Stomach (tissue), 9 donors: ENCODE data around the gene SLC2A10. TPM values are rescaled to one million over a fixed set of nuclear protein-coding genes. Genes with fewer than 3 reads are reported as not detected.

Experiments
- DNase-seq, 2 donors: peaks; one replicate each; pipeline versions ENCODE4 v3.0.0 to v3.0.0-alpha.2; 2013 to 2019
- H3K27ac ChIP-seq, 5 donors: fragments of 200-600 bp in 4 of 5; sonication (generic) in 4 of 5; one replicate each; pipeline ENCODE4 v1.5.1; 2013 to 2019; ENCODE audit warnings: mild to moderate bottlenecking in 1 of 5, moderate library complexity in 1 of 5
- H3K27me3 ChIP-seq, 3 donors: fragments of 200-600 bp; sonication (generic); one replicate each; pipeline ENCODE4 v1.5.1; 2017 to 2019; ENCODE audit warnings: mixed run types in 1 of 3
- H3K36me3 ChIP-seq, 4 donors: fragments of 200-600 bp; sonication (generic); 1 replicate in 3 of 4; 2 replicates in 1 of 4; pipeline ENCODE4 v1.5.1; 2016 to 2019
- H3K4me1 ChIP-seq, 4 donors: fragments of 200-600 bp; sonication (generic); one replicate each; pipeline ENCODE4 v1.5.1; 2016 to 2019
- H3K4me3 ChIP-seq, 4 donors: fragments of 200-600 bp; sonication (generic) in 3 of 4; one replicate each; pipeline ENCODE4 v1.5.1; 2016 to 2019; ENCODE audit warnings: mild to moderate bottlenecking in 1 of 4
- H3K9me3 ChIP-seq, 4 donors: fragments of 200-600 bp; sonication (generic); one replicate each; pipeline ENCODE4 v1.5.1; 2016 to 2019
- CTCF ChIP-seq, 7 experiments: fragments of 450-650 bp in 4 of 7; fragments of 200-600 bp in 3 of 7; sonication (generic) in 3 of 7; IDR thresholded peaks; one replicate each; pipeline ENCODE4 v1.5.1; 2016 to 2019; ENCODE audit warnings: antibody characterized with exemption in 7 of 7, control low read depth in 2 of 7, mild to moderate bottlenecking in 1 of 7
- EP300 ChIP-seq: sonication (generic); formaldehyde crosslinking; IDR thresholded peaks from one replicate; pipeline ENCODE4 v1.6.1; 2017; ENCODE audit warnings: antibody characterized with exemption
- POLR2A ChIP-seq, 4 donors: fragments of 450-650 bp; IDR thresholded peaks; one replicate each; pipeline ENCODE4 v1.6.1; 2016; ENCODE audit warnings: antibody characterized with exemption in 4 of 4, control low read depth in 2 of 4, mild to moderate bottlenecking in 1 of 4, moderate library complexity in 1 of 4
- POLR2AphosphoS5 ChIP-seq, 3 donors: sonication (generic); formaldehyde crosslinking; IDR thresholded peaks; one replicate each; pipeline ENCODE4 v1.6.1; 2016; ENCODE audit warnings: antibody characterized with exemption in 3 of 3
- WGBS, 5 donors: extraction: QIAGEN DNeasy Blood & Tissue Kit in 3 of 5; methylation state at CpG; one replicate each; pipeline versions ENCODE4 v1.1.5 to v1.1.7; 2013 to 2018; 5-methylcytosine and 5-hydroxymethylcytosine counted together
- intact Hi-C: fragments of 100-400 bp; cut with DNase I; formaldehyde crosslinking; loops from one replicate; pipeline ENCODE4 v1.15.1; 2023; ENCODE audit warnings: low total_unique reads
- polyA plus RNA-seq, 3 donors: library from polyadenylated mRNA; stranded (reverse); fragments of 200-250 nt; gene quantifications; one replicate each; pipeline ENCODE4 v1.2.3, GENCODE V29; 2013
- total RNA-seq, 5 donors: library from RNA; depleted of rRNA; stranded (reverse); fragments of >200 nt; gene quantifications; one replicate each; pipeline versions ENCODE4 v1.1.0 to v1.2.3, GENCODE V29; 2014 to 2016
- donor health status: healthy with polysubstance abuse.
- donor health status: Bipolar disorder and iron deficiency.
- donor health status: healthy.

The SLC2A10 gene
- total and polyA plus RNA-seq, 8 donors, result 8.5 to 66.1 (median 21.2) TPM

GRCh38 chr20:46777331-46777730, 67.9 kb downstream of the SLC2A10 start:
- Histone ChIP-seq H3K27ac (no peak overlapping the region), H3K27me3 (peaks cover 0 to 38% (median 0%) of the 10 kb centered on the region in 3 donors), H3K9me3 (no peaks in the 10 kb centered on the region), H3K4me3 (no peak overlapping the region), H3K4me1 (no peaks in the 10 kb centered on the region), H3K36me3 (no peaks in the 10 kb centered on the region)
- WGBS, 5 donors, result 73 to 79% (median 79%) methylated on average over 7 of the region's 7 CpGs
- no peak for DNase-seq
- TF ChIP-seq POLR2A (IDR thresholded peaks at IDR 0.05) (no peak), POLR2AphosphoS5 (IDR thresholded peaks at IDR 0.05) (no peak)
- intact Hi-C loops, result no loop called here

DNA sequence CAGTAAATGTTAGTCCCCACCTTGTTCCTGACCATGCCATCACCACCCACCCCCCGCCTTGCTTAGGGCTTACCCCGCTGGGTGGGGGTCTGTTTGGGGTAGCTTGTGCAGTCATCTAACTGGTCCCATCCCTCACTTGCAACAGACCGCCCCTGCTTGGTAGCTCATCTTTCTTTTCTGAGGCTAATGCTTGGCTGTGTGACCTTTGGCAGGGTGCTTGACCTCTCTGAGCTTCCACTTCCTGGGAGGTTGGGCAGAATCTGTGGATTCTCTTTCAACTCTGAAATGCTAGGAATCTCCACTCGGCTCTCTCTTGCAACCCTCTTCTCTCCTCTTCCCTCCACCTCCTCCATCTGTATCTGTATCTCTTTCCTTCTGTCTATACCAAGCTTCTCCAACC, 70.4 kb downstream of the SLC2A10 start:
- H3K27me3 ChIP-seq, result peaks cover 0 to 17% (median 0%) of the 10 kb centered on the region in 3 donors
- no peak for DNase-seq
- TF ChIP-seq EP300, result no peak
- no peak for TF ChIP-seq POLR2AphosphoS5 (IDR thresholded peaks at IDR 0.05)
- TF ChIP-seq POLR2A (IDR thresholded peaks at IDR 0.05), result no peak
- TF ChIP-seq CTCF (IDR thresholded peaks at IDR 0.05), result no peak
- no peak overlapping the region for H3K4me3 ChIP-seq
- no peaks in the 10 kb centered on the region for H3K4me1 ChIP-seq
- intact Hi-C loops, result no loop called here
- no peaks in the 10 kb centered on the region for H3K36me3 ChIP-seq
- 67 to 83% (median 74%) methylated on average over 4 of the region's 4 CpGs for WGBS, 5 donors
- H3K9me3 ChIP-seq, result no peaks in the 10 kb centered on the region
- no peak overlapping the region for H3K27ac ChIP-seq

DNA sequence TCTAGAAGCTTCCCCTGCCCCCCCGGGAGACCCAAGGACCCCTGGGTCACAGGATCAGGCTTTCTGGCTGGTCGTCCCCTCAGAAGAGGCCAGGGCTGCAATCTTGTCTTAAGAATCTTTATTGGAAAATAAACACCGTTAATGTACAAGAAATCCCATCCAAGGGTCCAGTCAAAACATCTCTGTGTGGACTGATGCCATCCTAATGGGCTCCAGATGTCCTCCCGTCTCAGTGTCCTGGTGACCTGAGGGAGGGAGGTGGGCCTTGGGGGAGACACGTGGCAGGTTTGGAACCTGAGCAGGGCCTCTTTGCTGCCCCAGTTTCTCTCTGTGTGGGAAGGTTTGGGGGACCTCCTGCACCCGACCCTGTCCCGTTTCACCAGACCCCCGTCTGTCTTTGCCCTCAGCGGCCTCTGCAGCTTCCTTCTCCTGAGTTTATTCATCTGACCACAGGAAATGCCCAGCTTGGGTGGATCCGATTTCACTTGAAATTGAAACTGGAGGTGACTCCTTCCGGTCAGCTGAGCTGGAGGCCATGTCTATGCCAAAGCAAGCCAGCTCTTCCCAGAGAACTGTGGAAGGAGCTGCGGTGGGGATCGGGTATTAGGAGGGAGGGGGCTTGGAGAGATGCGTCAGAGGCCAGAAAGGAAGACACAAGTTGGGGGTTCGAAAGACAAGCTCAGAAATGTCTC, 75.1 kb downstream of the SLC2A10 start:
- H3K4me3 ChIP-seq, result no peak overlapping the region
- TF ChIP-seq POLR2A (IDR thresholded peaks at IDR 0.05) (no peak), EP300 (no peak), POLR2AphosphoS5 (IDR thresholded peaks at IDR 0.05) (no peak), CTCF (IDR thresholded peaks at IDR 0.05) (no peak)
- no peaks in the 10 kb centered on the region for H3K9me3 ChIP-seq
- H3K4me1 ChIP-seq, result peaks cover 0 to 25% (median 0%) of the 10 kb centered on the region in 4 donors
- no peak for DNase-seq
- WGBS, 5 donors, result 60 to 66% (median 62%) methylated on average over 15 of the region's 15 CpGs
- intact Hi-C loops, result no loop called here
- no peak overlapping the region for H3K27ac ChIP-seq
- H3K36me3 ChIP-seq, result no peaks in the 10 kb centered on the region
- H3K27me3 ChIP-seq, result no peaks in the 10 kb centered on the region

Other genes with a start within 250 kb of the SLC2A10 start
- gene ZNF334, start 196.1 kb upstream of the SLC2A10 start, total RNA-seq, result 10 to 100 TPM in 2 of 5 donors, 1 to 10 TPM in 3; 1.4 to 12.8 (median 5.4) TPM
- 1 to 10 TPM; 1.6 to 4.4 (median 2.0) TPM for gene ZNF334, start 196.1 kb upstream of the SLC2A10 start, polyA plus RNA-seq
- not detected for gene OCSTAMP, start 159.0 kb upstream of the SLC2A10 start, total RNA-seq
- gene OCSTAMP, start 159.0 kb upstream of the SLC2A10 start, polyA plus RNA-seq, result not detected
- 1 to 10 TPM in 3 of 5 donors, not detected in 2; 1.8 to 6.6 (median 3.8) TPM for gene SLC13A3, start 58.2 kb upstream of the SLC2A10 start, total RNA-seq
- 1 to 10 TPM in 1 of 3 donors, under 1 TPM in 2; 0.61 to 1.1 (median 0.62) TPM for gene SLC13A3, start 58.2 kb upstream of the SLC2A10 start, polyA plus RNA-seq
- gene TP53RK, start 20.2 kb upstream of the SLC2A10 start, total RNA-seq, result 10 to 100 TPM in 3 of 5 donors, 1 to 10 TPM in 2; 1.8 to 64.3 (median 14.1) TPM
- gene TP53RK, start 20.2 kb upstream of the SLC2A10 start, polyA plus RNA-seq, result 10 to 100 TPM in 2 of 3 donors, 1 to 10 TPM in 1; 7.8 to 14.2 (median 11.7) TPM
- gene EYA2, start 185.2 kb downstream of the SLC2A10 start, total RNA-seq, result 10 to 100 TPM in 2 of 5 donors, 1 to 10 TPM in 3; 1.8 to 86.2 (median 3.2) TPM
- 10 to 100 TPM in 1 of 3 donors, 1 to 10 TPM in 2; 5.3 to 13.3 (median 5.7) TPM for gene EYA2, start 185.2 kb downstream of the SLC2A10 start, polyA plus RNA-seq